Lower leg skin (tissue), 3 donors: ENCODE measurements around the gene SCUBE3.

Experiments used
- POLR2A ChIP-seq, 2 donors: fragments of 450-650 bp; IDR thresholded peaks; one replicate each; pipeline ENCODE4 v1.6.1; 2016 to 2017; ENCODE audit warnings: antibody characterized with exemption in 2 of 2, mild to moderate bottlenecking in 1 of 2, moderate library complexity in 1 of 2
- TF ChIP-seq, protein P1 (sequence below), 3 donors: fragments of 450-650 bp; IDR thresholded peaks; one replicate each; pipeline ENCODE4 v1.5.1; 2016; ENCODE audit warnings: antibody characterized with exemption in 3 of 3, mild to moderate bottlenecking in 3 of 3, moderate library complexity in 2 of 3

DNA sequence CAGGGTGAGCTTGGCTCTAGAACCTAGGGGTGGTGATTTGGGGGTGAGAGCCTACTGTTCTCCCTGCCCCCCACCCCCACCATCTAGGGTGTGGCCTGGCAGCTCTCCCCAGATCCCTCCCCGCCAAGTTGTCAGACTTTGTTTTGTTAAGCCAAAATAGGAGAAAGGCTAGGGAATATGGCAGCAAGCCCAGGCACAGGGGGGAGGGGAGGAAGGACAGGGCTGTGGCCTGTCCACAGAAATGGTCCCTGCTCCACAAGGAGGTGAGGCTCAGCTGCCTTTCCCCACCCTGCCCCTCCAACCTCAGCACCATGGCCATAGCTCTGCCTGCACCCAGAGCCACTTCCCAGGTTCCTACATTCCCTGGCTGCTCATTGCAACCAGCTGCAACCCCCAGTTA lies 17.2 kb downstream of the SCUBE3 start:
- TF ChIP-seq, protein P1, sequence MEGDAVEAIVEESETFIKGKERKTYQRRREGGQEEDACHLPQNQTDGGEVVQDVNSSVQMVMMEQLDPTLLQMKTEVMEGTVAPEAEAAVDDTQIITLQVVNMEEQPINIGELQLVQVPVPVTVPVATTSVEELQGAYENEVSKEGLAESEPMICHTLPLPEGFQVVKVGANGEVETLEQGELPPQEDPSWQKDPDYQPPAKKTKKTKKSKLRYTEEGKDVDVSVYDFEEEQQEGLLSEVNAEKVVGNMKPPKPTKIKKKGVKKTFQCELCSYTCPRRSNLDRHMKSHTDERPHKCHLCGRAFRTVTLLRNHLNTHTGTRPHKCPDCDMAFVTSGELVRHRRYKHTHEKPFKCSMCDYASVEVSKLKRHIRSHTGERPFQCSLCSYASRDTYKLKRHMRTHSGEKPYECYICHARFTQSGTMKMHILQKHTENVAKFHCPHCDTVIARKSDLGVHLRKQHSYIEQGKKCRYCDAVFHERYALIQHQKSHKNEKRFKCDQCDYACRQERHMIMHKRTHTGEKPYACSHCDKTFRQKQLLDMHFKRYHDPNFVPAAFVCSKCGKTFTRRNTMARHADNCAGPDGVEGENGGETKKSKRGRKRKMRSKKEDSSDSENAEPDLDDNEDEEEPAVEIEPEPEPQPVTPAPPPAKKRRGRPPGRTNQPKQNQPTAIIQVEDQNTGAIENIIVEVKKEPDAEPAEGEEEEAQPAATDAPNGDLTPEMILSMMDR (IDR thresholded peaks at IDR 0.05): no peak
- no peak for TF ChIP-seq POLR2A (IDR thresholded peaks at IDR 0.05)
